K562 treated with DMSO at 1 percent for 24 hours (cell line): ENCODE measurements around the gene EXOC3L2. TPM values are rescaled to one million over a fixed set of nuclear protein-coding genes. Genes with fewer than 3 reads are reported as not detected.

Source experiments
- total RNA-seq: library from RNA; unstranded; fragments of 300-600 nt; gene quantifications from 2 replicates; pipeline ENCODE4 v1.2.3, GENCODE V29; 2022; ENCODE audit warnings: low read depth; ENCODE audit not compliant: insufficient read depth

Gene EXOC3L2
- total RNA-seq = 25.2 and 29.4 TPM in 2 replicates

GRCh38 chr19:45245334-45245787 lies at the start of gene EXOC3L2:
EXOC3L2 (minus strand) TSS chr19:45245407; CDS start chr19:45239045, 6,362 bp downstream.

DNA sequence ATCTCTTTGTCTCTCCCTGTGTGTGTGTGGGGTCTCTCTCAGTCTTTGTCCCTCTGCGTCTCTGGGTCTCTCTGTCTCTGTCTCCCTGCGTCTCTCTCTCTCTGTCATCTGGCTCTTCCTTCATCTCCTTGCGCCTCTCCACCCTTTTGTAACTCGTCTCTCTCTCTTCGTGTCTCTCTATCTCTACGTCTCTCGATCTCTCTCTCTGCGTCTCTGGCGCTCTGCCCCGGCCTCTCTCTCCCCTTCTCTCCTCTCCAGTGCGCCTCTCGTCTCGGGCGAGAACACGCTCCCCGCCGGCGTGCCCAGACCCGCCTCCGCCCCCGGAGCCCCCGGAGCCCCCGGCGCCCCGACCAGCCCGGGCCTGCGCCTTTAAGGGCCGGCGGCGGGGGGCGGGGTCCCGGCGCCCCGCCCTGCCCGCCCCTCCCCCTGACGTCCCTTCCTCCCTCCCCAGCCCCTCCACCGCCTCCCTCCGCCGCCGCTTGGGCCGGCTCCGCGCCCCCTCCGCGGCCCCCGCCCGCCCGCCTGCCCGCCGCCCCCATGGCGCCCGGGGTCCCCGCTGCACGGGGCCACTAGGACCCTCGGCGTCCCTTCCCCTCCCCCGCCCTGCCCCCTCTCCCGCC lies 5.7 kb upstream of the EXOC3L2 start, which contains the start of gene MARK4:
MARK4 (plus strand) TSS at position 440 of the 620 bp plus-strand sequence. CDS start 318 bp downstream, outside the sequence.

GRCh38 chr19:45178262-45179071 lies 66.7 kb downstream of the EXOC3L2 start, which contains the start of gene BLOC1S3:
BLOC1S3 (plus strand) TSS chr19:45178784; CDS start chr19:45179297, 513 bp downstream.

DNA sequence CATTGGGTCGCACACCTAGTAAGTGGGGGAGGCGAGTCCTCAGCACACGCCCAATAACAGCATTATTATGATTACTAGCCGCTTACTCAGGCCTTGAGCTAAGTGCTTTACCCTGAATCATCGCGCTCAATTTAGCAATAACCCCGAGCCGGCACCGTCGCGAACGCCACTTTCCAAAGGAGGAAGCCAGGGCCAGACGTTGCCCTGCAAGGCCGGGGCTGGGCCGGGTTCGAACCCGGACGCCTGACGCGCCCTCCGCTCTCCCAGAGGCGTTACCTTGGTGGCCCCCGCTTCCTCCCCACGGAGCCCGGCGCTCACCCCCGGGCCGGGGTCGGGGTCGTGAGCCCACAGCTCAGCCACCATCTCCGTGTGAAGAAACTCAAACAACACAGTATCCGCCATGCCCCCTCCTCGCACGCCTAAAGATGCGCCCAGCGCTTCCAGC lies 67.4 kb downstream of the EXOC3L2 start, which contains the start of gene TRAPPC6A:
TRAPPC6A (minus strand) TSS at position 421 of the 445 bp plus-strand sequence; CDS start at position 402, 19 bp downstream.

Other genes starting within 250 kb of the EXOC3L2 start
- 36.8 and 40.3 TPM in 2 replicates for gene RELB, start 243.9 kb downstream of the EXOC3L2 start, total RNA-seq
- gene CLASRP, start 206.4 kb downstream of the EXOC3L2 start, total RNA-seq = 40.8 and 51.2 TPM in 2 replicates
- 8.4 and 8.7 TPM in 2 replicates for gene ZNF296, start 168.9 kb downstream of the EXOC3L2 start, total RNA-seq
- 47.4 and 55.6 TPM in 2 replicates for gene GEMIN7, start 166.1 kb downstream of the EXOC3L2 start, total RNA-seq
- gene PPP1R37, start 152.2 kb downstream of the EXOC3L2 start, total RNA-seq = 23.1 and 28.4 TPM in 2 replicates
- gene NKPD1, start 84.4 kb downstream of the EXOC3L2 start, total RNA-seq = 0.63 TPM in 1 of 2 replicates, not detected in the other
- gene TRAPPC6A, start 67.2 kb downstream of the EXOC3L2 start, total RNA-seq = 106 and 116 TPM in 2 replicates
- gene BLOC1S3, start 66.6 kb downstream of the EXOC3L2 start, total RNA-seq = 30.7 and 40.1 TPM in 2 replicates
- gene MARK4, start 5.9 kb upstream of the EXOC3L2 start, total RNA-seq = 31.3 and 33.5 TPM in 2 replicates
- gene CKM, start 77.5 kb upstream of the EXOC3L2 start, total RNA-seq = 0.16 and 0.41 TPM in 2 replicates
- gene KLC3, start 95.3 kb upstream of the EXOC3L2 start, total RNA-seq = 7.7 and 9.3 TPM in 2 replicates
- gene ERCC2, start 125.2 kb upstream of the EXOC3L2 start, total RNA-seq = 50.8 and 56.5 TPM in 2 replicates
- 26.1 and 29.9 TPM in 2 replicates for gene PPP1R13L, start 159.7 kb upstream of the EXOC3L2 start, total RNA-seq
- 3.0 and 4.9 TPM in 2 replicates for gene POLR1G, start 161.2 kb upstream of the EXOC3L2 start, total RNA-seq
- gene ERCC1, start 178.5 kb upstream of the EXOC3L2 start, total RNA-seq = 73.8 and 79.3 TPM in 2 replicates
- gene FOSB, start 222.6 kb upstream of the EXOC3L2 start, total RNA-seq = 1.3 and 1.4 TPM in 2 replicates